Fibroblast of lung (primary cell): ENCODE data around the gene CP. TPM values are rescaled to one million over a fixed set of nuclear protein-coding genes. Genes with fewer than 3 reads are reported as not detected.

ENCODE experiments used
- DNase-seq, 2 donors: peaks; one replicate each; pipeline versions ENCODE4 v3.0.0 to v3.0.0-alpha.2; 2010; ENCODE audit warnings: low read depth in 2 of 2
- H2AFZ ChIP-seq: 2 replicates; pipeline ENCODE4 v1.5.1; 2012; ENCODE audit warnings: low read length, control low read depth, inconsistent platforms
- H3K27ac ChIP-seq: 2 replicates; pipeline ENCODE4 v1.5.1; 2011; ENCODE audit warnings: low read length, control low read depth; ENCODE audit not compliant: insufficient read depth
- H3K27me3 ChIP-seq: 2 replicates; pipeline ENCODE4 v1.5.1; 2011; ENCODE audit warnings: mild to moderate bottlenecking, low read length; ENCODE audit not compliant: control insufficient read depth, insufficient read depth
- H3K36me3 ChIP-seq: 2 replicates; pipeline ENCODE4 v1.5.1; 2011; ENCODE audit warnings: low read length; ENCODE audit not compliant: control insufficient read depth, insufficient read depth
- H3K4me1 ChIP-seq: 2 replicates; pipeline ENCODE4 v1.5.1; 2011; ENCODE audit warnings: low read length; ENCODE audit not compliant: control insufficient read depth, insufficient read depth; ENCODE audit errors: extremely low read depth
- H3K4me2 ChIP-seq: 2 replicates; pipeline ENCODE4 v1.5.1; 2011; ENCODE audit warnings: low read length, control low read depth; ENCODE audit not compliant: insufficient read depth; ENCODE audit errors: extremely low read depth
- H3K4me3 ChIP-seq, 4 experiments: fragments of 200-600 bp in 1 of 4; sonication (generic) in 1 of 4; replicated peaks in 1 of 4; 2 replicates each; pipeline ENCODE4 v1.5.1; 2011 to 2016; ENCODE audit warnings: low read length in 4 of 4, low read depth in 3 of 4, mild to moderate bottlenecking in 3 of 4, control low read depth in 2 of 4, inconsistent platforms in 1 of 4, mixed read lengths in 1 of 4; ENCODE audit not compliant: insufficient read depth in 1 of 4; ENCODE audit errors: control extremely low read depth in 1 of 4
- H3K79me2 ChIP-seq: 2 replicates; pipeline ENCODE4 v1.5.1; 2012; ENCODE audit warnings: mild to moderate bottlenecking, low read length, inconsistent platforms; ENCODE audit not compliant: control insufficient read depth, insufficient read depth
- H3K9ac ChIP-seq: 2 replicates; pipeline ENCODE4 v1.5.1; 2011; ENCODE audit warnings: mild to moderate bottlenecking, low read length, control low read depth; ENCODE audit not compliant: insufficient read depth
- H3K9me3 ChIP-seq: 2 replicates; pipeline ENCODE4 v1.5.1; 2012; ENCODE audit warnings: low read depth, low read length; ENCODE audit not compliant: control insufficient read depth, insufficient read depth
- H4K20me1 ChIP-seq: 2 replicates; pipeline ENCODE4 v1.5.1; 2011; ENCODE audit warnings: low read length; ENCODE audit not compliant: control insufficient read depth, insufficient read depth; ENCODE audit errors: extremely low read depth
- CTCF ChIP-seq, 2 donors: IDR thresholded peaks in 1 of 2; conservative IDR thresholded peaks in 1 of 2; 1 replicate in 1 of 2; 2 replicates in 1 of 2; pipeline ENCODE4 v1.5.1; 2011 to 2012; ENCODE audit warnings: low read length in 2 of 2, control low read depth in 1 of 2, inconsistent platforms in 1 of 2, low read depth in 1 of 2, mild to moderate bottlenecking in 1 of 2
- EZH2 ChIP-seq: IDR thresholded peaks from 2 replicates; pipeline ENCODE4 v1.5.1; 2012; ENCODE audit warnings: low read length, control low read depth, mild to moderate bottlenecking; ENCODE audit errors: missing control alignments
- polyA plus RNA-seq, 2 donors: library from polyadenylated mRNA; depleted of rRNA in 1 of 2; stranded (reverse) in 1 of 2; unstranded in 1 of 2; fragments of >200 nt; gene quantifications; 2 replicates each; pipeline ENCODE4 v1.2.1, GENCODE V29; 2011 to 2012; ENCODE audit warnings: missing spikeins in 1 of 2
- total RNA-seq: library from RNA; depleted of rRNA; stranded (reverse); fragments of >200 nt; gene quantifications from 2 replicates; pipeline ENCODE4 v1.2.1, GENCODE V29; 2014

Gene CP
- total and polyA plus RNA-seq, 2 donors (not counting 1 experiment from before 2014, with no cell fraction given), result 0.03 TPM; not detected in 1

DNA sequence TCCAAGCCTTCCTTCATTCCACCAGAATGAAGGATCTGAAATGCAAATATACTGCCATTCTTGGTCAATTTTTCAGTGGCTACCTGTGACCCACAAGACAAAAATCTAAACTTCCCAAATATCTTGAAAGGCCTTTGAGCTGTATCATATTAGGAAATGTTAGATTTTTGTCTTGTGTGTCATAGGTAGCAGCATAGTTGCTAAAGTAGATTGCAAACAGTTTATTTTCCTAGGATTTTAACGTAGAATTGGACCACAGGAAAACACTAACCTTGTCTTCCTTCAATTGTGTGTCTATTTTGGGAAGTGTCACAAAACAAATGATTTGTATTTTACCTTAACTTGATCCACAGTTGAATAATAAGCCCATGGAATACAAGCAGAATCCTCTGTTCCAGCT lies 42.4 kb downstream of the CP start:
- H3K4me3 ChIP-seq, result no peak overlapping the region
- peak; percentile 48 to 85 for DNase-seq

DNA sequence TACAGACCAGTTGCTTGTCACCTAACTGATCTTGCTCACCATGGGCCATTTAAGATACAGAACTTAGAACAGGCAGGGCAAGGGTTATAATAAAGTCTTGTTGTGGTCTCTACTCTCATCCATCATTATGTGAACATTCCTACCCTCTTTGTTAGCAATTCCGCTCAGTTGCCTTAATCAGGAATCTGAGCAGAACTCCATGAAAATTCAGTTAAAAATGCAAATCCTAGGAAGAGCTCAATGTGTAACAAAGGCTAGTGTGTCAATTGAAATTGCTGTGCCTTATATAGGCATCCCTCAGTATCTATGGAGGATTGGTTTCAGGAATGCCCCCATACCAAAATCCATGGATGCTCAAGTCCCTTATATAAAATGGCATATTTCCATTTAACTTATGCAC lies 44.5 kb downstream of the CP start:
- Histone ChIP-seq H3K4me1 (peaks cover 13% of the 10 kb centered on the region), H3K27ac (no peak overlapping the region), H3K4me3 (no peak overlapping the region), H2AFZ (no peak overlapping the region), H3K27me3 (no peaks in the 10 kb centered on the region), H3K4me2 (no peak overlapping the region), H3K79me2 (no peaks in the 10 kb centered on the region), H3K36me3 (no peaks in the 10 kb centered on the region), H3K9me3 (no peaks in the 10 kb centered on the region), H4K20me1 (no peaks in the 10 kb centered on the region), H3K9ac (no peak overlapping the region)
- DNase-seq, result no peak
- TF ChIP-seq EZH2 (no peak), CTCF (conservative IDR thresholded peaks at IDR 0.05 in 1 of 2, IDR thresholded peaks at IDR 0.05 in 1 of 2; ENCODE audit: low read depth in 1 of 2, low read length in 2 of 2) (no peak)

More for the DNA sequence above, 42.4 kb downstream of the CP start:
- Histone ChIP-seq H3K9ac (no peak overlapping the region), H3K9me3 (no peaks in the 10 kb centered on the region), H2AFZ (no peak overlapping the region), H3K36me3 (no peaks in the 10 kb centered on the region), H4K20me1 (no peaks in the 10 kb centered on the region), H3K27me3 (no peaks in the 10 kb centered on the region), H3K4me2 (no peak overlapping the region), H3K79me2 (no peaks in the 10 kb centered on the region), H3K4me1 (peaks cover 13% of the 10 kb centered on the region), H3K27ac (peak overlapping the region; percentile 79)
- TF ChIP-seq CTCF (conservative IDR thresholded peaks at IDR 0.05 in 1 of 2, IDR thresholded peaks at IDR 0.05 in 1 of 2; ENCODE audit: low read depth in 1 of 2, low read length in 2 of 2), result no peak
- TF ChIP-seq EZH2, result no peak

GRCh38 chr3:149174901-149175300 lies 46.7 kb downstream of the CP start:
- Histone ChIP-seq H3K4me2 (no peak overlapping the region), H2AFZ (no peak overlapping the region), H3K27me3 (no peaks in the 10 kb centered on the region), H3K79me2 (no peaks in the 10 kb centered on the region), H4K20me1 (no peaks in the 10 kb centered on the region), H3K9ac (no peak overlapping the region), H3K4me1 (peaks cover 6% of the 10 kb centered on the region), H3K4me3 (no peak overlapping the region), H3K27ac (no peak overlapping the region), H3K9me3 (no peaks in the 10 kb centered on the region), H3K36me3 (no peaks in the 10 kb centered on the region)
- peak in 1 of 2 donors; percentile 81 for DNase-seq
- TF ChIP-seq EZH2 (no peak), CTCF (conservative IDR thresholded peaks at IDR 0.05 in 1 of 2, IDR thresholded peaks at IDR 0.05 in 1 of 2; ENCODE audit: low read depth in 1 of 2, low read length in 2 of 2) (no peak)
